Amniotic epithelial cell (primary cell): ENCODE measurements around the gene RELN.
"Not testable (repeated sequence)": the region's sequence is repeated elsewhere in the genome, so short reads cannot be mapped to it uniquely, and the experiment has no call there.

ENCODE experiments used
- DNase-seq: peaks from one replicate; pipeline ENCODE4 v3.0.0-alpha.2; 2010; ENCODE audit warnings: low read depth

The RELN gene

DNA sequence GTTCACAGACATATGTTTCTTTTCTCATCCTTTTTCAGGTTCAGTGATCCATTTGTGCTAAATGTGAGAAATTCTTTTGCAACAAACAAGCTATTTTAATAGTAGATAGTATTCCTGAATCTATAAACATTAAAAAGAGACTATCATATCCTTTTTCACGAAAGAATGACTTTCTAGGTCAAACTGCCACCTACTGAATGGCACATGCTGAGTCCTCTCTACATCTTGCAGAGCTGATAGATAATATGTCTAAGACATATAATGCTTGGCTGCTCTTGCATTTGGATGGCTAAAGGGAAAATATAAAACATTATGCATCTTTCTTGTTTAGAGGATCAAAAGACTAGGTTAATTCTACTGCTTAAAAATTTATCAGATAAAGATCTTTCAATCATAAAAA is 429.3 kb downstream of the RELN start:
- no peak for DNase-seq

DNA sequence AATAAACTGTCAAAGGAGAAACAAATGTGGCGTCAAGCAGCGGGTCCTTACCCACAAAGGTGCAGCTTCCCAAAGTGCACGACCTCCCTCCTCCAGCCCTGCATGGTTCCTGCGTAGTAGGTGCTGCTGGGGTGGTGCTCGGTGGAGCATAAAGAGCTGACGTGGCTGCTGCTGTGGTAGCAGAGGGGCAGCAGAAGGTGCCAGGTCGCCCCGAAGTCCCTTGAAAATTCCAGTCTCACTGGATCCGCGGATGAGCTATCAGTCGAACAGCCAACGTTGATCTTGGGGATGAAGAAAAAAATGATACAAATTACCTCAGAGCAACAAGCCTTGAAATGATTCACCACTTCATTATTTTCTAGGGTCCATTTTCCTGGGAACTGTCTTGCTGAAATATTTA is 438.4 kb downstream of the RELN start:
- no peak for DNase-seq

DNA sequence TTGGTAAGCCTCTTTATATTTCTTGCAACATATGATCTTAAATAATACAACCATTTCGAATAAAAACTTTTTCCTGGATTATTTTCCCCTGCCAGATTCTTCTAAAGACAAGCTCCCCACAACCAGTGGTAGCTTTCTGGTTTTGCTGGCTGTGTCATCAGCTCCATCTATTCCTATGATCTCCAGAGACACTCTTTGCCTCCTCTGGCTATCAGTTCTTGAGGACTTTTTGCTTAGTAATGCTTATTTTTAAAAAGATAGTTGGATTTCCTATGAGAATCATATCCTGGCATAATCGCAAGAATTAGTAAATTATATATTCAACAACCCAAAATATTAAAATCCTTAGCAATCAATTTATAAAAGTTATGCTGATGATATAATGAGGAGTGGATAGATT is 439.7 kb downstream of the RELN start:
- no peak for DNase-seq

DNA sequence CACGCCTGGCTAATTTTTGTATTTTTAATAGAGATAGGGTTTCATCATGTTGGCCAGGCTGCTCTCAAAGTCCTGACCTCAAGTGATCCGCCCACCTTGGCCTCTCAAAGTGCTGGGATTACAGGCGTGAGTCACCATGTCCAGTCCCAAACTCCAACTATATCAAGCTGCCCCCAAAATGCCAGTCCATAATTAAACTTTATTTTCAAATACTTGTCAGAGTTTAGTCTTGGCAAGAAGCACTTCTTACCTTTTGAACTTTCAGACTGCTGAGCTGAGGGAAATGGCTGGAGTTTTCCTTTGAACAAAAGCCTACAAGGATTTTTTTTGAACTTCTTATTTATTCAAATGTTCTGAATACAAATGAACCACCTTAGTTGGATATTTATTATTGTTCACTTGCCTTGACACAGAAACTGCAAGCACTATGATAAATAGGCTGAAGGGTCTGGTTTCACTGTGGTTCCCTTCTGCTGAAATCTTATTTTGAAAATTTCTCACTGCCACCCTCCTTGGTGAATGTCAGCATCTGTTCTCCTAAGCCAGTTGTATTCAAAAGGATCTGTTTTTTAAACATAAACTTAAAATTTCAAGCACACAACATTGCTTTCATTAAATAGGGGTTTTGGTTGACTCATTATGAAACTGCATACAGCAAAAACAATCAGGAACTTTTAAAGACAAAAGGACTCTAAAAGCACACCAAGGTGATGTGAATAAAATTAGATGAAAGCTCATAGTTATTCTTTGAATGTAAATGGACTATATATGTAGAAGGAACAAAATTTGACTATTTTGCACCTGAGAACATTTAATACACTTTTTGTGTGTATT is 441.8 kb downstream of the RELN start:
- no peak for DNase-seq

DNA sequence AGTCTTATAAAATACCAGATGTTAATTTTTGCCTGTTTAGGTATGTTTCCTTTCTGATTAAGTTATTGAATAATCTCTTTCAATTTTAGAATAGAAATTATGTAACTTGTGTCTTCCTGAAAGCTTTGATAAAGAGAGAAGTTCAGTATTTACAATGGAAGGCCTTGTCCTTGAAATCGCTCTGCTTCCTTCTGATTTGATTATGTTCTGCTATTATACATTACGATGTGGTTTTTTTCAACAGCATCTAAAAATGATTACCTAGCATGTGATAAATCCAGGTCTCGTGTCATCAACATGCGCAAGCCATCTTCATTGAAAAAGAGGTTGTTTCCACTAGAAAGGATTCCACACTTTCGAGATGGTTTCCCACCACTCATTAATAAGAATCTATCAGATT is 447.0 kb downstream of the RELN start:
- DNase-seq: no peak

DNA sequence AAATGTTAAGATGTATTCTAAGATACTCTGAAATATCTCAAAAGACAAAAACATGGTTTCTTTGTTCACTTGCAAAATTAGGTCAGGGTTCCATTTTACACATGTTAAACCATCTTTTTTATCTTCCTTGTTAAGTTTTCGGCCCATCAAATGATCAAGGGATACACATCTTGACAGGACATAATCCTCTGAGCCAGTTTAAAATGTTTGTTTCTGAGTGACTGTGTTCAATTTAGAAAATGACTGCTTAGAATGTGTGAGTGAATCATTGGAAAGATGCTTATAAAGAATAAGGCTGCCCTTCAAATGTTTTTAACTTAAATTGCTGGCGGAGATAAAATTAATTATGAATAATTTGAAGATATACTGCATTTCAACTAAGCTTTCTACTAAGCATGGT is 447.5 kb downstream of the RELN start:
- no peak for DNase-seq

DNA sequence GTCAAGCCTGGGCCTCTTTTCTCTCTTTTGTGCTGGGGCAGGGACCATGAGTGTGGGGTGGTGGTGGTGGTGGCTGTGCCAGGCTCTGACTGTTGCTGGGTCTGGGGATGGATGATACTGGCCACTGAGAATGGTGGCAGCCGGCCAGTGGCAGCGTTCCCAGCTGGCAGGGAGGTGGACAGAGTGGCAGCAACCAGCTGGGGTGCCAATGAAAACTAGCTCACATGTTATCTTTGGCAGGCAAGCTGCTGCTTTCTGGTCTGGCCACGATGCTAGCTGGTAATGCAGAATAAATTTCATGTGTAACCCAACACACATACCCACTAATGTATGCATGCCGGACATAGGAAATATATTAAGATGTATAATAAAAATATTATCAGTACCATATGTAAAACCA is 448.4 kb downstream of the RELN start:
- DNase-seq: no peak

DNA sequence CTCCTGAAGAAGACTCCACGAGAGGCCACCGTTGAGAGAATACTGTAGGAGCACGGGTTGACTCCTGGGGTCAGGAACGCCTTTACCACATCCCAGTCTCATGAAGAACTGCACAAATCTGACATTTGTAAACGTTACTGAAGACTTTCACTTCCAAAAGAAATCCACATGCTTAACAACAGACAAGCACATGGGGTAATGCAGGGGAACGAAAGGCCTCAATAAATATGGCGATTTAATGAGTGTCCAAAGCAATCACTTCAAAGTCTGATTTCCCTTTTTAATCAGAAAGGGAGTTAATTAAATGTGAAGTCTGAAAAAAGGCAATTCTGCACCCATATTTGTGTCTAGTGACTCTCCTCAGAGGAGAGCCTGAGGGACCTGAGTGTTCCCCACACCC is 449.1 kb downstream of the RELN start:
- no peak for DNase-seq

DNA sequence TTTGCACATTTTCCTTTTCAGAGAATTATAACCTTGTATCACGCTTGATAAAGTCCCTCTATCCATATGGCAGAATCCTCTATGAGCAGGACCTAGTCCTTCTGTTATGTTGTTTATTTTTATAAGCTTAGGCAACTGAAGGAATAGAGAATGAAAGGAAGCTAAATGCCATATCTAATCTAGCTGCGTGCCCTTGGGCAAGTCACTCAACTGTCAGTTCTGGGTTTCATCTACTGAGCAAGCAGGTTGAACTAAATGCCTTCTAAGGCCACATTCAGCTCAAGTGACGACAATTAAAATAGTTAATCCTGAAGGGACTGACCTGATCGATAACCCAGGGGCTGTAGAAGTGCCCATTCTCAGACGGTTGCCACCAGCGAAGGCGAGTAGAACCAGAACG is 449.6 kb downstream of the RELN start:
- no peak for DNase-seq

DNA sequence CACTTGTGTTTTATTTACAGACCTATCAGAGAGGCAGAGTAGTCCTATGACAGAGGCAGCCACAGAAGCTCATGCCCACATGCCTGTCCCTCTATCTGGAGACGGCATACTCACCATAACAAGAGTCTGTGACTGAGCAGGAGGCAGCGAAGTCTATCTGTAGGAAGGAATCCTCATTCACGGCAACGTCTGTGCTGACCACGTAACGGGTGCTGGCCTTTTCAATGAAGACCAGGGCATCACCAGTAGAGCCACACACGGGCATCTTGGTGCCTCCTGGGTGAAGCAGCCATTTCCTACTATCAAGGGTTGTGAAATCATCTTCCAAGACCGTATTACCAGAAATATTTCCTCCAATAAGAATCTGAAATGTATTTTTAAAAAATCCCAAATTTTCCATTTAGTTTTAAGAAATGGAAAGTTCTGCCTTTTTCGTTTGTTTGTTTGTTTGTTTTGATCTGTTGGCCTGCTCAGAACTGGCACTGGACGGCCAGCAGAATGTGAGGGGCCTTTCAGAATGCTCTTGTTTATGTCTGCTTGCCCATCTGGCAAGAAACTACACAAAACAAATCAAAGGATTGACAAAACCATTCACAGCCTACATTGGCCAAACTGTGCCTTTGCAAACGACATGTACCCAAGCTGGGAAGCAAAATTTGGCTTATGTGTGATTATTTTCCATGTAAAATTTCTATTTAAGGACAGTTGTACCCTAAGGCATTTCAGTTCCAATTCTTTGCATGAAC is 450.3 kb downstream of the RELN start:
- no peak for DNase-seq

DNA sequence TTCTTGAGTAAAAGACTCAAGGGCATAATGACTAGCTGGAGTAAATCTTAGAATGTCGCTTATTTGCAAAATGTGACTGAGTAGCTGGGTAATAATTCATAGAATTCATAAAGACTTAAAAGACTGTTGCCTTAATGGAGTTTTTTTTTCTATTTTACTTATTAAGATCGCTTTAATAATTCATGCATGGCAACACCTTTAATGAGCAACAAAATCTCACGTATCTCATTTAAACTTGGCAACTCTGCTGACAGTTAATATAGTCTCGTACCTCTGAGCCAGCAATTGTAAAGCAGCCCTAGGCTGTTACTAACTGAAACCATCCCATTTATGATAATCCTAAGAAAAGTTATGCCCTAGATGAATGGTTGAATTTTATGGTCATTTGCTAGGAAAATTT is 455.7 kb downstream of the RELN start:
- no peak for DNase-seq

DNA sequence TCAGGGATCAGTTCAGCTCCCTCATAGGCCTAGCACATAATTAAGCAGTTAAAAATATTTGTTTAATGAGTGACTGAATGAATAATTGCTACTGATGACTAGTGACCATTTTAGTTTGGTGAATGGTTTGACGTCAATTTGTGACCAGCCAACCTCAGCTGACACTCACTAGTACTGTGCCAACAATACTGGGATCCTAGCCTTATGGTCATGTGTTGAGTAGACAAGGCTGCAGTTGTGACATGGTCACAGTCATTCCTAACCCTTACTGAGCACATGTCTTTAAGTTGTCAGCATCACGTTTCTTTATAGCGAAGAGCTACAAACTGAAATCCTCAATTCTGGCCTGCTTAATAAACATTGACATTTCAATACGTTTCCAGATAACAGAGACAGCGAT is 456.5 kb downstream of the RELN start:
- no peak for DNase-seq

DNA sequence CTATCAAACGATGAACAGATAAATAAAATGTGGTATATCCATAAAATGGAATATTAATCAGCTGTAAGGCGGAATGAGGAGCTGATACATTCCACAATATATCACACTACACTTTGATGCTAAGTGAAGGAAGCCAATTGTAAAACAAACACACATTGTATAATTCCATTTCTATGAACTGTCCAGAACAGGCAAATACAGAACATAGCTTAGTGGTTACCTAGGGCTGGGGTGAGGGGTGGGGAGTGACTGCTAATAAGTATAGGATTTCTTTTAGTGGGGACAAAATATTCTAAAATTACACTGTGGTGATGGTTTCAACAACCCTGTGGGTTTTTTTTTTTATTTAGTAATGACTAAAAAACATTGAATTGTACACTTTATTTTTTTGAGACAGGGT is 461.3 kb downstream of the RELN start:
- DNase-seq: no peak

DNA sequence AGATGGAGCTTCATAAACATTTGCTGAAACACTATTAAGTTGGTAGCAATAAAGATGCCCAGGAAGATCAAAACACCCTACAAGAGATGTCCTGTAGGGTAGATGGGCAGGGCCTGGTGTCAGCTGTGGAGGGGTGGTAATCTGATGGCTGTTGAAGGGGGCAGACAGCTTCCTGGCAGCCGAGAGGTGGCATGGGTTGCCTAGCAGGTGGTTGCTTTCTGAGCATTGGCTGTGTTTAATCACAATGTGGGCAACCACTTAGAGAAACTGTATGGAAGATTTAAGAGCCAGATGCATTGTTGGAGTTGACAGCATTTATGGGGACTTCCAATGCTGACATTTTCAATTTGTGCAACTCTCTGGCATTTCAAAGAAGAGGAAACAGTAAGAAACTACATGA is 463.5 kb downstream of the RELN start:
- DNase-seq: no peak

DNA sequence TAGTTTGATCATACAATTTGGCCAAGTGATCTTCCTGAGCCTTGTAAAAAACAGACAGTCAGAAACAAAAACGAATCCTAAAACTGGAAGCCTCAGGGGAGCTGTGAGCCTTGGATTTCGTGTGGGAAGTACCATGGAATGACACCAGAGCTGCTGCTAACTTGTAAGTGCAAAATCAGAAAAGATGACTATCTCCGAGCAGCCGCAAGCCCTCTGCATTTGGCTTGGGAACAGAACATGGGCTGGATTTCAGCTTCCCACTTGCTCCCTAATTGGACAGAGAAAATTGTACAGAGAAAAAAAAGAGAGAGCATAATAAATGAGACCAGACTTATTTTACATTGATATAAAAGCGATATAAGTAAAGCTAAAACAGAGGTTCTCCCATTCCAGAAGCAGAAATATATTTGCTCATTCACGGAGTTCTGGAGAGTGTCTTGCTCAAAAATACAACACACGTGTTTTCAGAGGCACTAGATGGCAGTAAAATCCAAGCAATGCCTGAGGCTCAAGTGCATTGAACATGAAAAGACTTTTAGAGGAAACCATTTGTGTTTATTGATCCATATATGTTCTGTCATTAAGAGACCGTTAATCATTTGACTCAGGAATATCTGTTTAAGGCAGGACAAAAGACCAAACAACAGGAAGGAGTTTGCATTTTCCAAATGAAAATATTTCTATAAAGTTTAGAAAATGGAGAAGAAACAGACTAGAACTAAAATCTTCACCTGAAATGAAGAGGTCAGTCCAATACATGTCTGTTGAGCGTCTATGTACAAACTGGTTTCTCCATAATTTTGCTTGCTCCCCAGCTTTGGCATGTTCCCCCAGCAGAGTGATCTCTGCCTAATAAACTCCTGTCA is 465.2 kb downstream of the RELN start:
- DNase-seq: peak; percentile 25

DNA sequence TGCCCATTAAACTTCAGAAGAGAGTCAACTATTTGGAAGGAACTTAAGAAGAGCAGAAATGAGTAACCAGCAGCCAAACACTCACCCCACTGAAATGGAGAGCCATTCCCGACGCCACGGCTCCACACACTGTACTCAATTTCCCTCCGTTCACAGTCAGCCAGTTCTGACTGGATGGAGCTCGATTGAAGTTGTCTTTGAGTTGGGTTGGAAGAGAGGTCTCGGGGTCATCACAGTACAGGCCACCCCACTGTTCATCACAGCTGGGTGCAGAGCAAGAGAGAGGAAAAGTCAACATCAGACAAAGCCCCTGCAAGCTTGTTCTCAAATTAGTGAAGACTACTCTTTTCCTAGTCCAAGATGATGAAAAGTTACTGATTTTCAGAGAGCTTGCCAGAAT is 467.5 kb downstream of the RELN start:
- no peak for DNase-seq

DNA sequence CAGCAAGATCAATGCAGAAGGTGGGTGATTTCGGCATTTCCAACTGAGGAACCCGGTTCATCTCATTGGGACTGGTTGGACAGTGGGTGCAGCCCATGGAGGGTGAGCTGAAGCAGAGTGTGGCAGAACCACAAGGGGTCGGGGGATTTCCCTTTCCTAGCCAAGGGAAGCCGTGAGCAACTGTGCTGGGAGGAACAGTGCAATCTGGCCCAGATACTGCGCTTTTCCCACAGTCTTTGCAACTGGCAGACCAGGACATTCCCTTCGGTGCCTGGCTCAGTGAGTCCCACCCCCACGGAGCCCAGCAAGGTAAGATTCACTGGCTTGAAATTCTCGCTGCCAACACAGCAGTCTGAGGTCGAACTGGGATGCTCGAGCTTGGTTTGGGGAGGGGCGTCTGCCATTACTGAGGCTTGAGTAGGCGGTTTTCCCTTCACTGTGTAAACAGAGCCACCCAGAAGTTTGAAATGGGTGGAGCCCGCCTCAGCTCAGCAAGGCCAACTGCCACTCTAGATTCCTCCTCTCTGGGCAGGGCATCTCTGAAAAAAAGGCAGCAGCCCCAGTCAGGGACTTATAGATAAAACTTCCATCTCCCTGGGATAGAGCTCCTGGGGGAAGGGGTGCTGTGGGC is 484.8 kb downstream of the RELN start:
- no peak for DNase-seq

DNA sequence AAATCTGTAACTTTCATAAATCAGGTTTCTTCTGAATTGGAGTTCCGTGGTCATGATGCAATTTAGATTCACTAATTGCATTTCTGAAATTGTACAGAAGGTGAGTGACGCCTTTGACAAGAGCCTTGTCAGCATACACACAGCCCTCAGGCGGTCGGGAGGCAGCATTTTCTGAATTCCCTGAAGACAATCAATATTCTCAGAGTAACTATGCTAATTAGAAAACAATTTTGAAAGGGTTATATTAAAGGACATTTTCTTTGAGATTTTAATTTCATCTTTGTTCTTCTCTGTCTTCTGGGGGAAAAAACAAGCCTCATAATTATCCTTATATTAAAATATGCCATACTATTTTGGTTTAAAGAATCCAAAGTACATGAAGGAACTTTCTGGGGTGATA is 488.3 kb downstream of the RELN start:
- DNase-seq: no peak

DNA sequence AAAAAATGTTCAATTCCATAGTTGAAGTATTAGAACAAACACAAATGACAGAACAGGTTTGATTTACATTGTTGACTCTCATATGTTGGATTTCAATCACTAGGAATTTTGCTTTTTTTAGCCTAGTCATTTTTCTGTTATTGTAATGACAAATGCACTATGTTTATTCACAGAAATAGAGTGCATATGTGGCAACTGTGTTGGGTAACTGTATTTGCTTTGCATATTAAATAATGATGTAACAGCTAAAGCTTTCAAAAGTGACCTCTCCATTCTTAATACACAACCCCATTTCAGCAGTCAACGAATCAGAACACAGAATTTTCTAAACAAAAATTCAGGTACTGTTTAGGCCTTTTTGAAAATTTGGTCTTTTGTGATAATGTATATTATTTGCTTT is 489.5 kb downstream of the RELN start:
- DNase-seq: peak; percentile 11

DNA sequence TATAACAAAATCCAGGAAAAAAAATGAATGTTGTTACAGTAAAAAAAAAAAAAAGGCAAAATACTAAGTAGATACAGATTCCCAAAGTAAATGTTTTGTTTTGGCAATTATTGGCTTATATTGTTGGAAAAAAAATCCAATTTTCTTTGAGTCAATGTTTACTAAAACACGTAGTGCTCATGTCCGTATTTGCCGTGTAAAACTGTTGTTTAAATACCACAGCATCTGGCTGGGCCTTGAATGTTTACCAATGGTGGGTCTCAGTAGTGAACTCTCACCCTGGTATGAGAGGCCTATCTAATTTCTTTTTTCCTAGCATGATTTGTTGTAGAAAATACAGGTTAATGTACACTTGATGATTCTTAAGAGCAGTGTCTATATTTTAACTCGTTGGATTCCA is 502.0 kb downstream of the RELN start:
- DNase-seq: no peak

DNA sequence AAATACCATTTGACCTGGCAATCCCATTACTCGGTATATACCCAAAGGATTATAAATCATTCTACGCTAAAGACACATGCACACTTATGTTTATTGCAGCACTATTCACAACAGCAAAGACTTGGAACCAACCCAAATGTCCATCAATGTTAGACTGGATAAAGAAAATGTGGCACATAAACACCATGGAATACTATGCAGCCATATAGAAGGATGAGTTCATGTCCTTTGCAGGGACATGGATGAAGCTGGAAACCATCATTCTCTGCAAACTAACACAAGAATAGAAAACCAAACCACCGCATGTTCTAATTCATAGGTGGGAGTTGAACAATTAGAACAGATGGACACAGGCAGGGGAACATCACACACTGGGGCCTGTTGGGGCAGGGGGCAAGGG is 502.6 kb downstream of the RELN start:
- not testable (repeated sequence) for DNase-seq

DNA sequence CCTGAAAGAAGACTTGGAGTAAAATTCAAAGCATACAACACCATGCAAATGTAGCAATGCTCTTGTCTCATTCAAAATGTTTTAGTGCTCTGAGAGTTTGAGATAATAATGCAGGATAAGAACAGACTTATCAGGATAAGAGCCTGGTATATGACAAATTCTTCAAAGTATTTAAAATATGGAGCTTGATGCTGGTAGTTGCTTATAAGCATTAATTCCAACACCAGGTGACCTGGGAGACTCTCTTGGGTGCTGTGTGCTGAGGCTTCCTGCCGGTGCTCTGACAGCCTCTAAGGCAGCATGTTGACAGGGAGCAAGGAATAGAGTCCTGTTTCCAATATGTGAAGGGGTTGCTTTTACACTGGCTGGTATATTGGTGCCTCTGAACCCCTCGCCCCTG is 508.7 kb downstream of the RELN start:
- DNase-seq: no peak
